ENCODE measurements around the gene LRRN2. TPM values are rescaled to one million over a fixed set of nuclear protein-coding genes. Genes with fewer than 3 reads are reported as not detected.

The LRRN2 gene
- total and polyA plus RNA-seq, 7 donors: 2.5 to 14.7 (median 4.9) TPM

DNA sequence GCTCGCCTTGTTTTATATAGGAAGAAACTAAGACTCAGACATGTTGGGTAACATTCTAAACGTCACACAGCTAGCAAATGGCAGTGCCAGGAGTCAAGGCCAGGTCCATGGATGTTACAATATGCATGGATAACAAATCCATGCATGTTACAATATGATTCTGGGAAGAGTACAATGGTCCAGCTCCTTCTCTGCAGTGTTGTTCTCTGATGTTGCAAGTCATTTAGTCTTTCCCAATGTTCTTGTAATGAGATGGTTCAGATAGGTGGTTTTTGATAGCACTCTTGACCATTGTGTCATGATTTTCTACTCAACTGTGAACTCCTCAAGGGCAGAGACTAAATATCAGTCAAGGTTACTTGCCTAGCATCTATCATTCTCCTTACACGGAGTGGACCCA is 15.7 kb upstream of the LRRN2 start:
- no peak overlapping the region for H3K27ac ChIP-seq
- no peak for DNase-seq
- no peaks in the 10 kb centered on the region for H3K27me3 ChIP-seq
- intact Hi-C loops (cut with DNase I): no loop called here
- H3K4me3 ChIP-seq: no peak overlapping the region
- no peaks in the 10 kb centered on the region for H3K36me3 ChIP-seq
- 92% methylated on average over 3 of the region's 3 CpGs for WGBS, 2 donors
- H3K9me3 ChIP-seq: no peaks in the 10 kb centered on the region
- TF ChIP-seq POLR2A (IDR thresholded peaks at IDR 0.05) (no peak), EP300 (IDR thresholded peaks at IDR 0.05) (no peak), POLR2AphosphoS5 (IDR thresholded peaks at IDR 0.05) (no peak)
- TF ChIP-seq, protein P1, sequence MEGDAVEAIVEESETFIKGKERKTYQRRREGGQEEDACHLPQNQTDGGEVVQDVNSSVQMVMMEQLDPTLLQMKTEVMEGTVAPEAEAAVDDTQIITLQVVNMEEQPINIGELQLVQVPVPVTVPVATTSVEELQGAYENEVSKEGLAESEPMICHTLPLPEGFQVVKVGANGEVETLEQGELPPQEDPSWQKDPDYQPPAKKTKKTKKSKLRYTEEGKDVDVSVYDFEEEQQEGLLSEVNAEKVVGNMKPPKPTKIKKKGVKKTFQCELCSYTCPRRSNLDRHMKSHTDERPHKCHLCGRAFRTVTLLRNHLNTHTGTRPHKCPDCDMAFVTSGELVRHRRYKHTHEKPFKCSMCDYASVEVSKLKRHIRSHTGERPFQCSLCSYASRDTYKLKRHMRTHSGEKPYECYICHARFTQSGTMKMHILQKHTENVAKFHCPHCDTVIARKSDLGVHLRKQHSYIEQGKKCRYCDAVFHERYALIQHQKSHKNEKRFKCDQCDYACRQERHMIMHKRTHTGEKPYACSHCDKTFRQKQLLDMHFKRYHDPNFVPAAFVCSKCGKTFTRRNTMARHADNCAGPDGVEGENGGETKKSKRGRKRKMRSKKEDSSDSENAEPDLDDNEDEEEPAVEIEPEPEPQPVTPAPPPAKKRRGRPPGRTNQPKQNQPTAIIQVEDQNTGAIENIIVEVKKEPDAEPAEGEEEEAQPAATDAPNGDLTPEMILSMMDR (IDR thresholded peaks at IDR 0.05): no peak
- H3K4me1 ChIP-seq: peaks cover 0 to 35% (median 26%) of the 10 kb centered on the region in 4 donors

DNA sequence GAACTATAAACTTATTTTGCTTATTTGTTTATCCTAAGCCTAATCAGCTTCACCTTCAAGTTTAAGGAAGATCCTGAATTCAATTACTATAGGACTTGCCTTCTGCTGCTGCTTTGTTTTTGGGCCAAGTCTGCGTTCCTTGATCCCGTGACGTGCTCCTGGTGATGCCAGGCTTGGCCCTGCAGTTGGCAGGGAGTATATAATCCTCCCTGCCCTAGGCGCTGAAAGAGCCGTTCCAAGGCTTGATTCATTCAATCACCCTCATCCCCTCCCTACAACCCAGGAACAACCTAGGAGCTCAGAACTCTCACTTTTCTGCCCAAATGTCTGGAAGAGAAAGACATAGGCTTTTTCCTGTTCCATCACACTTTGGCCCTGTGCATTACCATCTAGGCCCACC is 12.4 kb upstream of the LRRN2 start:
- Histone ChIP-seq H3K9me3 (no peaks in the 10 kb centered on the region), H3K36me3 (no peaks in the 10 kb centered on the region), H3K27me3 (no peaks in the 10 kb centered on the region), H3K27ac (peak overlapping the region in 2 of 4 donors; percentile 17 to 25), H3K4me3 (no peak overlapping the region), H3K4me1 (peaks cover 0 to 13% (median 7%) of the 10 kb centered on the region in 4 donors)
- no peak for TF ChIP-seq POLR2A (IDR thresholded peaks at IDR 0.05)
- TF ChIP-seq EP300 (IDR thresholded peaks at IDR 0.05): no peak
- TF ChIP-seq, protein P1 (IDR thresholded peaks at IDR 0.05): no peak
- TF ChIP-seq POLR2AphosphoS5 (IDR thresholded peaks at IDR 0.05): no peak
- intact Hi-C loops (cut with DNase I): loop anchor here (5.0 kb wide), 1 partner anchor 61 kb away; no protein-coding TSS in a partner anchor
- DNase-seq: peak; percentile 83
- 93% methylated on average over 5 of the region's 5 CpGs for WGBS, 2 donors

DNA sequence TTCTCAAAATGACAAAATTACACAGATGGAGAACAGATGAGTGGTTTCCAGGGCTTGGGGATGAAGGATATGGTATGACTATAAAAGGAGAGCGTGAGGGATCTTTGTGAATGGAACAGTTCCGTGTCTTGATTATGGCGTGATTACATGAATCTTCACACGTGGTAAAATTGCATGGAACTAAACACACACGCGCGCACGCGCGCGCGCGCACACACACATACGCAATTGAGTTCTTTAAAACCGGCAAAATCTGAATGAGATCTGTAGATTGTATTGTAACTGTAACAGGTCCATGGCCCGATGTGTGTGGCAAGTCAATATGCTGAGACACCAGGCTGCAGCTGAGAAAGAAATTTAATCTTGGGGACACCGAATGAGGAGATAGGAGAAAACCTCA is 11.1 kb upstream of the LRRN2 start:
- TF ChIP-seq, protein P1 (IDR thresholded peaks at IDR 0.05): no peak
- TF ChIP-seq POLR2AphosphoS5 (IDR thresholded peaks at IDR 0.05): no peak
- TF ChIP-seq POLR2A (IDR thresholded peaks at IDR 0.05): no peak
- TF ChIP-seq EP300 (IDR thresholded peaks at IDR 0.05): no peak
- H3K36me3 ChIP-seq: no peaks in the 10 kb centered on the region
- no peaks in the 10 kb centered on the region for H3K9me3 ChIP-seq
- H3K4me3 ChIP-seq: no peak overlapping the region
- H3K4me1 ChIP-seq: peaks cover 0 to 8% (median 0%) of the 10 kb centered on the region in 4 donors
- WGBS, 2 donors: 89 to 91% methylated on average over 17 of the region's 17 CpGs
- intact Hi-C loops (cut with DNase I): loop anchor here (5.0 kb wide), 1 partner anchor 59 kb away; no protein-coding TSS in a partner anchor
- H3K27ac ChIP-seq: no peak overlapping the region
- no peaks in the 10 kb centered on the region for H3K27me3 ChIP-seq
- peak; percentile 7 for DNase-seq

DNA sequence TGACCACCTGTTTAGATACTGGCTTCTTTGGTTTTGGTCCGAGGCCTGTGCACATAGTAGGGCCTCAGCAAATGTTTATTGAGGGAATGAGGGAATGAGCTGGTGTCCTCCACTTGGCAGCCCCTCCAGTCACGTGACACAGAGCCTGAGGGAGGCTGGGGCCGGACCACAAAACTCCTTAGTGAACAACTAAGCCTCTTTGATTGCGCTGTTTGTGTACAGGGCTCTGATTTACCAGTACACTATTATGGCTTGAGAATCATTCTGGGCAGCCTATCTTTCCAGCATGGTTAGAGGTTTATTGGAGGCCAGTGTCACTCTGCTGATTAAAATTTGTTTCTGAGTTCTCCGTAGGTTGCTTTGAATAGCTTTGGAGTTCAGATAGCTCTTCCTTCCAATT is 10.2 kb upstream of the LRRN2 start:
- Histone ChIP-seq H3K9me3 (no peaks in the 10 kb centered on the region), H3K36me3 (no peaks in the 10 kb centered on the region), H3K4me1 (peaks cover 0 to 8% (median 0%) of the 10 kb centered on the region in 4 donors), H3K27ac (no peak overlapping the region), H3K27me3 (no peaks in the 10 kb centered on the region), H3K4me3 (no peak overlapping the region)
- 82 to 85% methylated on average over 5 of the region's 5 CpGs for WGBS, 2 donors
- intact Hi-C loops (cut with DNase I): loop anchor here (5.0 kb wide), 1 partner anchor 58 kb away; no protein-coding TSS in a partner anchor
- TF ChIP-seq POLR2A (IDR thresholded peaks at IDR 0.05) (no peak), EP300 (IDR thresholded peaks at IDR 0.05) (no peak), POLR2AphosphoS5 (IDR thresholded peaks at IDR 0.05) (no peak)
- TF ChIP-seq, protein P1 (IDR thresholded peaks at IDR 0.05): no peak
- peak; percentile 30 for DNase-seq

DNA sequence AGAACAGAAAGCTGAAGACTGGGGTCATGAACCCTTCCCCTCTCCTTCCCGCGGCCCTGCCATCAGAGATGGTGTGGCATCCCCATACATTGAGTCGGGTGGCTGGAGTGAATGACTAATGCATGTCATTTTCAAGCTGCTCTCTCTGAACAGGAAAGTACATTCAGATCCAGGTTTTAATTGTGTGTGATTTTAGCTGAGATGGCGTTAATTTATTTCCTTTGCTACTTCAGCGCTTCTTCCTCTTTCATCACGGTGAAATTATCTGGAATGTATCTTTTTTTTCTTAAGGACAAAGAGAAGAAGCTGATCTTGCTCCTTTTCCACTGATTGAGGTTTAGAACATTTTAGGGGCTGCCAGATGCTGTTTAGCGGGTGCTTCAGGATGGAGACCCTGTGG is 8.6 kb upstream of the LRRN2 start:
- Histone ChIP-seq H3K27ac (no peak overlapping the region), H3K4me3 (no peak overlapping the region), H3K9me3 (no peaks in the 10 kb centered on the region), H3K36me3 (no peaks in the 10 kb centered on the region), H3K4me1 (peaks cover 0 to 8% (median 0%) of the 10 kb centered on the region in 4 donors), H3K27me3 (no peaks in the 10 kb centered on the region)
- WGBS, 2 donors: 78 to 88% methylated on average over 7 of the region's 7 CpGs
- intact Hi-C loops (cut with DNase I): no loop called here
- TF ChIP-seq POLR2AphosphoS5 (IDR thresholded peaks at IDR 0.05): no peak
- no peak for TF ChIP-seq POLR2A (IDR thresholded peaks at IDR 0.05)
- TF ChIP-seq, protein P1 (IDR thresholded peaks at IDR 0.05): no peak
- no peak for TF ChIP-seq EP300 (IDR thresholded peaks at IDR 0.05)
- no peak for DNase-seq

Data from sigmoid colon (tissue), 7 donors.